GM18951 (cell line): ENCODE data around the gene TDRKH.
A peak's percentile ranks its signal among the peaks of the same experiment; 100 is the strongest.
"Not testable (repeated sequence)": the region's sequence is repeated elsewhere in the genome, so short reads cannot be mapped to it uniquely, and the experiment has no call there.

Source experiments
- POLR2A ChIP-seq: IDR thresholded peaks from 4 replicates; pipeline ENCODE4 v1.6.1; 2011; ENCODE audit warnings: mild to moderate bottlenecking; ENCODE audit not compliant: insufficient read length, insufficient read depth; ENCODE audit errors: extremely low read depth
- in situ Hi-C: fragments of 300-500 bp; cut with MboI; formaldehyde crosslinking; loops from one replicate; pipeline ENCODE4 v1.12.0; 2022; ENCODE audit warnings: low sequenced_read_pairs, mixed read lengths, inconsistent platforms; ENCODE audit not compliant: unreplicated experiment

TDRKH gene

DNA sequence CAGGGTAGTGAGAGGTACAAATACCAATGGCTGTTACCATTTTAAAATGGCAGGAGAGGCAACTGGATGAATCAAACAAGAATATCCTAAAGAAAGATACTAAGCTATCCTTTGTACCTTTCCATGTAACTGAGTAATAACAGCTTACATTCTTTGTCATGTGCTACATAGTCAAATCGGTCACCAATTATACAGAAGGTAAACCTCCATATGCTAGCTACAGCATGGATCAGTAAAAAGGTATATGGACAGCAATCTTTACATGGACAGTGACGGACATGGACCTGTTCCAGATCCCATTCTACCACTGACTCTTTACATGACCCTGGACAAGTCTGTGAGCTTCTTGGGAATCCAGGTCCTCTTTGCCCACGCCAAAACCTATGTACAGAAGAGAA, 13.6 kb downstream of the TDRKH start:
- in situ Hi-C loops, result no loop called here
- TF ChIP-seq POLR2A, result no peak

DNA sequence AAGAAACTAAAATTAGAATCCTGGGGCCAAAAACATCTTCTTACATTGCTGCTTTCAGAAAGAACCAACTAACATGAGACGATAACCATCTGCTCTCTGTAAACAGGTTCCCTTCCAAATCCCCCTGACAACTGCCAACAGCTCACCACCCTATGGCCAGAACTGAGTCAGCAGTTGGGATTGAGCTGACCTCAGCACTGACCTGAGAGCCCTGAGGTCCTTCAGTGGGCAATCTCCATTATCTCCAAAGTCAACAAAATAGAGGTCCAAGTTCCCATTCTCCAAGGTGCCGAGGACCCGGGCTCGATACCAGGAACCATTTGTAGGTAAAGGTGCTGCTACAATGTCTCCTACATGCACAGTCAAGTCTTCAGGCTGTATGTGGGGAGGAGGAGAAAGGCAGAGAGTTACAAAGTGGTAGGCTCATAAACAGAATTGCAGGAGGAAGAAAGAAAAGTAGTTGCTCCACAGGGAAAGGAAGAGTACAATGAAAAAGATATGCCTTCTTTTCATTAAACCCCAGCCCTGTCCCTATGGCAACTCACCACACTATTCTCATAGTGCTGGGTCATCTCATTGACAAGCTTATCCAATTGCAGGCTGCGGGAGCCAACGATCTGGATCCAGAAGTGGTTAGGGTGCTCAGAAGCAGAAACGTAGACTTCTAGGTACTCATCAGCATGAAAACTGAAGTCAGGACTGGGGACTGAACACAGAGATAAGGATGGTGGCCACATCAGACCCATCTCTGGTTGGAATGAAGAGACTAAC, 14.2 kb downstream of the TDRKH start:
- in situ Hi-C loops, result no loop called here

DNA sequence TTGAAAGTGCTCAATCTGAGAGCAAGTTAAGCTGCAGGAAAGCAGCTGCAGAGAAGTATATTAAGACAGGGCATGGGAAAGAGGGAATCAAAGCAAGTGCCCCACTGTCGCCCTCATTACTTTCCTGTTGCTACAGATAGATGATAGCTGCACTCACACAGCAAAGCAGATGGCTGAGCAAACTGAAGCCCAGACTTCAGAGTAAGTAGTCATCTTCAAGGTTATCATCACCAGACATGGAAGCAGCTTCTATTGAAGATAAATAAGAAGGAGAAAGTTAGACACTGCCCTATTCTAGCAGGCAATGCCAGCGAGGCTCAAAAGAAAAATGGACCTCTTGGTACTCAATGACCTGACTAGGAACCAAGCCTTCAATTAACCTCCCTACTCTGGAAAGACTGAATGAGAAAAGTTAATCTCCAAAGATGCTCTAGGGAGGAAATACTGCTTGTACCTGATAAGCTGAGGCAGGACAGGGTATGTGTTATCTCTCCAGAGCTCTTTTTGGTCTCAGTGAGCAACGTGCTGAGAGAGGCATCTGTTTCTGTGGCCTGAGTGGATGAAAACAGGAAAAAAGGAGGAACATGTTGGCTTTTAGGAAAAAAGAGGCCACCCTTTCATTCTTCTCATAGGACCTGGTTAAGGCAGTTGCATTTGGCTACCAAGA, 15.9 kb downstream of the TDRKH start:
- TF ChIP-seq POLR2A, result no peak
- in situ Hi-C loops, result no loop called here

More for the DNA sequence above, 14.2 kb downstream of the TDRKH start:
- TF ChIP-seq POLR2A, result no peak

DNA sequence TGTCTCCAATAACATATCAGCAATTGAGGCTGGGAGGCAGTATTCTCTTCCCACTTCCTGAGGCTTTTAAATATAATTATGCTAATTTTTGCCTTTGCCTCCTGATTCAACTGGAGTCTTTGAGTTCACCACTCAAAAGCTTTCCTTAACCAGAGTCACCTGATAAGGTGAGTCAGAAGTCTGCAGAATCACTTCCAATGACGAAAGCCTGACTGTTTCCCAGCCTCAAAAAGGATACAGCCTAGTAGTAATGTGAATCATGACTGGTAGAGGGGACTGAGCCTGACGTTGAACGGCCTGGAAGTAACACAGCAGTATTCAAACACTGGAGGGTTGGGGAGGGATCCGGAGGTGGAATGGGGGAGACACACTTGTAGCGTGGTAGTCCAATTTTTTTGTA, 16.6 kb downstream of the TDRKH start:
- no peak for TF ChIP-seq POLR2A
- in situ Hi-C loops, result no loop called here

DNA sequence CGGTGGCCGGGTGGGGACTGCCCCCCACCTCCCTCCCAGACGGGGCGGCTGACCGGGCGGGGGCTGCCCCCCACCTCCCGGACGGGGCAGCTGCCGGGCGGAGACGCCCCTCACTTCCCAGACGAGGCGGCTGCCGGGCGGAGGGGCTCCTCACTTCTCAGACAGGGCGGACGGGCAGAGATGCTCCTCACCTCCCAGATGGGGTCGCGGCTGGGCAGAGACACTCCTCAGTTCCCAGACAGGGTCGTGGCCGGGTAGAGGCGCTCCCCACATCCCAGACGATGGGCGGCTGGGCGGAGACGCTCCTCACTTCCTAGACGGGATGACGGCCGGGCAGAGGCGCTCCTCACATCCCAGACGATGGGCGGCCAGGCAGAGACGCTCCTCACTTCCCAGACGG, 21.0 kb downstream of the TDRKH start:
- in situ Hi-C loops, result not testable (repeated sequence)

DNA sequence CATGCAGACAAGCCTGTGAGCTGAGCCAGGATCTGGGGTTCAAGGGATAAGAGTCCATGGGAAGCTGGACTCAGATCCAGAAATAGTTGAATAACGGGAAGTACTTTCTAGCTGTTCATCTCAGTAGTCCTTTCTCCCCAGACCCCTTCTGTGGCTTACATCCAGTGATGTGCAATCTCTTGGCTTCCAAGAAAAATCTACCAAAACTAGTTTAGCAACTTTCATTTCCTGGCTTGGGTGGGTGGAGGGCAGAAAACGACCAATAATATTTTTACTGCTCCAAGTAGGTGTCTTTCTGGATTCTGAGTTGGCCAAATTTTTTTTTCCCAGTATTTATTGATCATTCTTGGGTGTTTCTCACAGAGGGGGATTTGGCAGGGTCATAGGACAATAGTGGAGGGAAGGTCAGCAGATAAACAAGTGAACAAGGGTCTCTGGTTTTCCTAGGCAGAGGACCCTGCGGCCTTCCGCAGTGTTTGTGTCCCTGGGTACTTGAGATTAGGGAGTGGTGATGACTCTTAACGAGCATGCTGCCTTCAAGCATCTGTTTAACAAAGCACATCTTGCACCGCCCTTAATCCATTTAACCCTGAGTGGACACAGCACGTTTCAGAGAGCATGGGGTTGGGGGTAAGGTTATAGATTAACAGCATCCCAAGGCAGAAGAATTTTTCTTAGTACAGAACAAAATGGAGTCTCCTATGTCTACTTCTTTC, 21.8 kb downstream of the TDRKH start:
- in situ Hi-C loops, result not testable (repeated sequence)

DNA sequence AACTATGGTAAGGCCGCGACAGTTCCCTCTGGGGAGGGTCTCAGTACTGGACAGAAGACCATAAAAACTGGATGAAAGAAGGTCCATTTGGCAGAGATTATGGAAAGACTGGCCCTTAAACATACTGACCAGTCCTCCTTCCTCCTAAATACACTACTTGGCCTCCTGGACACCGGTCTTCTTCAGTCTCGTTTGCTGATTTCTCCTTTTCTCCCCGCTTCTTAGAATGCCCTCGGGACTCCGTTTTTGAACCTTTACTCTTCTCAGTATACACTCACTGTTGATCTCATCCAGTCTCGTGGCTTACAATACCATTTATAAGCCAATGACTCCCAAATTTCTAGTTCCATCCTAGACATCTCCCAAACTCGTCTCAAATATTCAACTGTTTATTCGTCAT, 26.3 kb downstream of the TDRKH start:
- in situ Hi-C loops, result no loop called here

DNA sequence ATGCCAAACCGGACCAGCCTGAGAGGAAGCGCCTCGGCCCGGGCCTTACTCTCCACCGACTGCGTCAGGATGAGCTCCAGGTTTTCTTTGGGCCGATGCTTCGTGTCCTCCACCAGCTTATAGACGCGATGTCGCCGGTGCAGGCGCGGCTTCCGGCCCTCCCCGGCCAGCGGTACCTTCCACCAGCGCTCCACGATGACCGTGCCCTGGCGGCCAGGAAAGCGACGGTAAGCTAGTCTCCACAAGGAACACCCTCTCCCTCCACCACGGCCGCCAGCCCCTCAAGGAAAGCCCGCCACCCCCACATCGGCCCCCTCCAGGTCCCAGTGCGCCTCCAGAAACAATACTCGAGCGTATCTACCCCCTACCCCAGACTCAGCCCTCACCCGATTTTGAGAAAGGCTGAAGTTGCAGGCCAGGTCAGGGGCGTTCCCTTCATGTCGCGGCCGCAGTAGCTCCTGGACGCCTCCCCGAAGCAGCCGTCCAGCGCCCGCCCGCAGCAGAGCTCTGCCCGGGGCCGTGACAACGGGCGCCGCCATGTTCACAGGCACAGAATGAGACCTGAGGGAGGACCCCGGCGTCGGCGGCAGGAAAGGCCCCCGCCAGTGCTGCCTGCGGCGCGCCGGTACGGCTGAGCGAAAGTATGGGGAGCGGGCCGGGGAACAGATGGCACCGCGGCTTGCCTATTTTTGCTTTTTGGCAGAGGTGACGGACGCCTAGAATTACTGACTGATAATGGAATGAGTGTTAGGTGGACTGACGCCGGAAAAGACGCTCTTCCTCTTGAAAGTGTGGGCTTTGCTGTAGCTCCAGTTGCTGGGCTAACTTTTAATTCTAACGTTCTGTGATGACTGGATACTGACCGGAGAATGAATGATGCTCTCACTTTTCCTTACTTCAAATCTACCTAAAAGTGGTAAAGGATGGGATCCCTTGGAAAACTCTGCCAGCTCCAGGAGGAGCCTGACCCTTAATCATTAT, 27.1 kb downstream of the TDRKH start, which contains the start of gene MRPL9:
Gene MRPL9, minus strand, starts transcription at position 556 of the 981 bp plus-strand sequence. Its CDS starts 17 bp downstream, at position 539.
- TF ChIP-seq POLR2A, result peak; percentile 79
- in situ Hi-C loops, result no loop called here

More for the DNA sequence above, 26.3 kb downstream of the TDRKH start:
- no peak for TF ChIP-seq POLR2A

DNA sequence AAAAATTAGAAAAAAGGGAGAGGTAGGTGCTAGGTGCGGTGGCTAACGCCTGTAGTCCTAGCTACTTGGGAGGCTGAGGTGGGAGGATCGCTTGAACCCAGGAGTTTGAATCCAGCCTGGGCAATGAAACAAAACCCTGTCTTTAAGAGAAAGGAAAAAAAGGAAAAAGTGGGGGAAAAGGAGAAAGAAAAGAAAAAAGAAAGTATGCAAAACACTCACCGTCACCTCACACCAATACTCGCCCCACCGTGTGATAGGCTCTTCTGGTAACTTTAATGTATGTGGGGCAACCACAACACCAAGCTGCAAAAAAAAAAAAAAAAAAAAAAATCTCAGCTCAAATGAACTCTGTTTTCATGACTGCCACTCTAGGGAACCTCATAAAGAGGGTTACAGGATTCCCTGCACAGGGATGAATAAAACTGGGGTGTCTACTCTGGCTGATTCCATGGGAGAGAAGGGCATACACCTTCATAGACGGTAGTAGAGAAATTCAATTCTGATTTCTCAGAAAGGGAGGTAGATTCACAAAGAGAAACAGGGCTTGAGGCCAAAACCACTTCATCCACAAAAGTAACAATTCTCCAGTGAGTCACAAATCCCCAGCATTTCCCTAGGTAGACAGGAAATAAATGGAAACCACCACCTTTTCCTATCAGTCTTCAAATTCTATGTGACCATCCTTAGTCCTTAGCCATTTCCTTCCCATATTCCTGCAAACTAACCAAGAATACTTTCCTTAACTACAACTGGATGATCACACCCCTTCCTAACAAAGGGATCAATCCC, 29.5 kb downstream of the TDRKH start:
- in situ Hi-C loops, result no loop called here
- no peak for TF ChIP-seq POLR2A

DNA sequence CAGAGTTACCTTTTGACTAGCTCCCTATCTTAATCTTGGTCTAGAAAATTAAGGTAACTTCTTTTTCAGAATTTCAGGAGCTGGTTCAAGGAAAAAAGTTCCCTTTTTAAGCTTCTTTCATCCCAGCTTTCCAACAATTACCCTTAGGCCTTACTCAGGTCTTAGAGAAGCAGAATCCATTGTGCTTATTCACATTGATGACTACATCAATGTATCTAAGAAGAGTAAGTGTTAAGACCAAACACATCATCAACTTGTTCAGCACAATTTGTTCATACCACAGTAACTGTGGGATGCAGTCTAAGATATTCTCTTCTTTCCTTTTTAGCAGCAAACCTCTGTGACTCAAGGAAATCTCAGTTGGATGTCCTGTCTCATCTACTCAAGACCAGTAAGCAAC, 31.1 kb downstream of the TDRKH start:
- TF ChIP-seq POLR2A, result no peak
- in situ Hi-C loops, result no loop called here

DNA sequence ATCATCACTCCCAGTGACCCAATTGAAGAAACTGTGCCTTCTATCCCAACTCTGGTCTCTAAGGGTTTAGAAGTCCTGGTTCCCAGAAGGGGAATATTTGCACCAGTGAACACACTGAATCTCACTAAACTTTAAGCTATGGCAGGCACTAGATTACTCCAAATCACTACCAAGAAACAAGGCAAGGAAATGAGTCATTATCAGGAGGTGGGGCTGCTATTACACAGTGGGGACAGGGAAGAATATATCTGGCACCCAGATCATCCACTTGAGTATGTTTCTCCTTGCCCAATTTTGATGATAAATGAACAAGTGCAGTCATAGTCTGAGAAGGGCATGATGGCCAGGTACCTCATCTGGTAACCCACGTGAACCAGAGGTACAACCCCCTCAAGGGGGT, 34.0 kb downstream of the TDRKH start:
- TF ChIP-seq POLR2A, result no peak
- in situ Hi-C loops, result no loop called here

DNA sequence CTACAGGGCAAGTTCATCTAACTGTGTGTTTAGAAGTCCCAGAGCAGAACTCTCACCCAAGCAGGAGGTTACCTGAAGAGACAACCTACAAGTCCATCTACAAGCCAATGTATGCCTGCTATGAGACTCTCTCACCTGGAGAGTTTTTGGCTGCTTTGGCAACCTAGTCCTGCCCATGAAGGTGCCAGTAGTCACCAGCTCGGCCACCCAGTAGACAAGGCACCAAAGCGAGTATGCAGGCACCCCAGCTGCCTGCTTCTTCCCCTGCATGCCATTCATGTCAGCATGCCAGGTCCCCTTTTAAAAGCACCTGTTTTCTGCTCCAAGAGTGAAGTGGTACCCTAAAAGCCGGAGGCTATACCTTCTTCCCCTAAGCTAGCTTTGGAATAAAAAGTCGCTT, 48.8 kb downstream of the TDRKH start:
- TF ChIP-seq POLR2A, result no peak
- in situ Hi-C loops, result no loop called here
